Mucosa of stomach (tissue), 1 donor: ENCODE data around the gene GLP1R.

Experiments used
- H3K27me3 ChIP-seq: one replicate; pipeline ENCODE4 v1.7.0; 2013; ENCODE audit warnings: mild to moderate bottlenecking, low read length; ENCODE audit not compliant: control insufficient read depth, insufficient read depth
- H3K36me3 ChIP-seq: one replicate; pipeline ENCODE4 v1.7.0; 2013; ENCODE audit warnings: low read length; ENCODE audit not compliant: control insufficient read depth, insufficient read depth
- H3K4me1 ChIP-seq: one replicate; pipeline ENCODE4 v1.7.0; 2013; ENCODE audit warnings: mild to moderate bottlenecking, low read length; ENCODE audit not compliant: control insufficient read depth, insufficient read depth
- H3K4me3 ChIP-seq: one replicate; pipeline ENCODE4 v1.7.0; 2013; ENCODE audit warnings: low read length
- H3K9ac ChIP-seq: one replicate; pipeline ENCODE4 v1.7.0; 2013; ENCODE audit warnings: mild to moderate bottlenecking, low read length, moderate library complexity
- H3K9me3 ChIP-seq: one replicate; pipeline ENCODE4 v1.7.0; 2013; ENCODE audit warnings: mild to moderate bottlenecking, low read length, moderate library complexity; ENCODE audit not compliant: control insufficient read depth
- donor health status: Pancreatic carcinoma.

GLP1R gene

DNA sequence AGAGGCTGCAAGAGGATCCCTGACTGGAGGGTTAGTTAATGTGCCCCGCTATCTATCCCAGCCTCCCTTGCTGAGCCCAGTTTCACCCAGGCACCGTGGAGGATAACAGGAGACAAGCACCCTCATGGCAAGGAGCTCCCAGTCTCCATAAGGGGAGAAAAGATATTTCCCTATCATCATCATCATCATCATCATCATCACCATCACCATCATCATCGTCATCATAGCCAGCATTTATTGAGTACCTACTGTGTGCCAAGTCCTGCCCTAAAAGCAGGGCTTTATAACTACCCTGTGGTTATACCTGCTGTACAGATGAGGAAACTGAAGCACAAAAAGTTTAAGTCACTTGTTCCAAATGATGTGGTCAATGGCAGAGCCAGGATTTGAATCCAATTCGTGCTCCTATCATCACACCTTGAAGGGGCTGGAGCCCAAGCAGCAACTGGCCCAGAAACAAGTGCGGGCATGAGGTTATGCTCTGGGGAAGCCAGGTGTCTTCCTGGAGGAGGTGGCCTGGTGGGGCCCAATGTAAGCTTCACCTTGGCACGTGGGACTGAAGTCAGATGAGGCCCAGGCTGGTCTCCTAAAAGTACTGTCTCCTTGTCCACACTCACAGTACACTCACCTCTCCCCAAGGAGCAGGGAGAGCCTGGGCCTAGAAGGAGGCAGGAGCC, 10.0 kb downstream of the GLP1R start:
- no peaks in the 10 kb centered on the region for H3K9me3 ChIP-seq
- H3K4me3 ChIP-seq: no peak overlapping the region
- H3K9ac ChIP-seq: no peak overlapping the region
- H3K4me1 ChIP-seq: peaks cover 16% of the 10 kb centered on the region
- H3K27me3 ChIP-seq: peaks cover 4% of the 10 kb centered on the region
- no peaks in the 10 kb centered on the region for H3K36me3 ChIP-seq

DNA sequence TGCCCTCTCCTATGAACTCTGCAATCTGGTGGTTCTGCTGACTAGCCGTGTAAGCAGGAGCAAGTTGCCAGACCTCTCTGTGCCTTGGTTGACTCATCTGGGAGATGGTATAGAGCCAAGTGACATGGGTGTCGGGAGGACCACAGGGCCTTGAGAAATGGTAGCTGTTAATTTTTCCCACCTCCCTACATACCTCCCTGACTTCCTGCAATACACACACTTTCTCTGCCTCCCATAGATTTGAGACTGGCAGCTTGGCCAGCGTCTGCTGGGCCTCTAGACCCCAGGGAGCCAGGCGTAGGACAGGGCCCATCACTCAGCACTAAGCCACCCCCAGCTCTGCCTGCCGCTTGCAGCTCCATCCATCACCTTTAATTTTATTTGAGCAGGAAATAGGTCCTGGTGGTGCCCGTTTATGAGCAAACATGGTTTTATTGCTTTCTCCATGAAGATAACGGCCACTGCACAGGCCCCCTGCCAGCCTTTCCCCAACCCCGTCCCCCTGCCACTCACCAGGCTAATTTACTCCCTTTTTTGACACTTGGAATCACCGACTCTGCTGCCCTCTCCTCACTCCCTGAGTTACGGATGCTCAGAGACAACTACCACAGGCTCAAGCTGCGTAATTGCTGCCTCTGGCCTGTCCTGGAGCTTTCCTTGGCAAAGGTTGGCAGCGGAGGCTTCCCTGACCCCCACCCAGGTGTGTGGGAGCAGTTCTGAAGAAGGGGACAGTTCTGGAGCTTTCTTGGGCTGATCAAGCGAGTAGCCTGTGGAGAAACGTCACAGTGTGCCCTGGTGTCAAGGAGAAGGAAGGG, 11.1 kb downstream of the GLP1R start:
- Histone ChIP-seq H3K4me1 (peaks cover 10% of the 10 kb centered on the region), H3K27me3 (peaks cover 7% of the 10 kb centered on the region), H3K9ac (no peak overlapping the region), H3K4me3 (no peak overlapping the region), H3K36me3 (no peaks in the 10 kb centered on the region), H3K9me3 (no peaks in the 10 kb centered on the region)

DNA sequence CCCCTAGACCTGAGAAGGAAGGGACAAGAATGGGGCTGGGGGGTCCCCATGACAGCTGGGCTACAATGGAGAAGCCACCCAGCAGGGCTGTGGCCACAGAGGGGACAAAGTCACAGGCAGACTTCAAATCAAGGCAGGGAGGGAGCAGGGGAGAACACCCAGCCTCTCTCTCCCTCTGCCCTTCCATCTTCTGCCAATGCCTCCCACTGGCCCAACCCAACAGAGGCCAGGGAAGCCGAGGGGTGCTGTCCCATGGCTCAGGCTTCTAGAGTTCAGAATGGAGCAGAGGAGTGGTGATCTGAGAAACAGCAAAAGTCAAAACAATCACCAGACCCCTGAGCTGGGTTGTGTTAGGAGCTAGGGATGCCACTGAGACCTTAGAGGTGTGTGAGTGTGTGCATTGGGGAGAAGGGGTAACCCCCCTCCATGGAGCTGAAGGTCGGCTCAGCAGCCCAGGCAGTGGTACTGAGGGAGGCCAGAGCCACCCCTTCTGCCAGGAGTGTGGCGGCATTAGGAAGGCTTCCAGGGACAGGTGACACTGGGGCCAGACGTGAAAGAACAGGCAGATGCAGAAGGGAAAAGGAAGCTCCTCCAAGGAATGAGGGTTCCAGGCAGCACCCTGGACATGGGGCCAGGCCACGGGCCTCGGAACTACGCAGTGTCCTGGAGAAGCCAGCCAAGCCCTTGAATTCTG, 12.0 kb downstream of the GLP1R start:
- H3K36me3 ChIP-seq: no peaks in the 10 kb centered on the region
- H3K4me3 ChIP-seq: no peak overlapping the region
- peaks cover 10% of the 10 kb centered on the region for H3K4me1 ChIP-seq
- no peak overlapping the region for H3K9ac ChIP-seq
- no peaks in the 10 kb centered on the region for H3K9me3 ChIP-seq
- peaks cover 7% of the 10 kb centered on the region for H3K27me3 ChIP-seq

DNA sequence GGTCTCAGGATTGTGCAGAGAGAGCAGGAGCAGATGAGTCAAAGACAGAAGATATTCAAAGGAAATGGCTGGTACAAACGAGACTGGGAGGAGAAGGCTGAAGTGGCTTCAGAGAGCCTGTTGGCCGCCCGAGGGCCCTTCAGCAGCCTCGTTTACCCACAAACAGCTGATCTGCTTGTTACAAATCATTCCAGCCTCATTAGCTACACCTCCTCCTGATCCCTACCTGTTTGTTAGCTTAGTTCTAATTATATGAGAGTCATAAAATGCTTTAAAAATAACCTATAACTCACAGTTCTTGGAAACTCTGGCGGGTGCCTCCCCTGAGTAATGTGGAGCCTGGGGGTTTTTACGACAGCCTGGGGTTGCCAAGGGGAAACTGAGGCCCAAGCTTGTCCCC, 12.6 kb downstream of the GLP1R start:
- no peak overlapping the region for H3K4me3 ChIP-seq
- H3K27me3 ChIP-seq: peaks cover 7% of the 10 kb centered on the region
- no peaks in the 10 kb centered on the region for H3K36me3 ChIP-seq
- peaks cover 10% of the 10 kb centered on the region for H3K4me1 ChIP-seq
- no peak overlapping the region for H3K9ac ChIP-seq
- no peaks in the 10 kb centered on the region for H3K9me3 ChIP-seq

DNA sequence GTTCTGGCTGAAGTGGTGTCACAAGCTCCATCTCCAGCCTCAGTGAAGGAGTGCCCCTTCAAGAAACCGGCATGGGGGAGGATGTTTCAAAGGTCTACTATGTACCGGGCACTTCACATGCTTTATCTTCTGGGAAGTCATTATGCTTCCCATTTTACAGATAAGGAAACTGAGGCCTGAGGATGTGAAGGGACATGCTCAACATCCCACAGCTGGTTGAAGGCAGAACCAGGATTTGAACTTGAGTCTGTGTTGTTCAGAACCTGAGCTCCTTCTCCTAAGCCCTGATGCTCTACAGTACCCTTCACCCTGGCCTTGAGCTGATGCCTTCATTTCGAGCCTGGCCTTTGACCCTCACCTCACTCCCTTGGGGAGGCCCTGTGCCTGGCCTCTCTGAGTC, 13.0 kb downstream of the GLP1R start:
- Histone ChIP-seq H3K27me3 (peaks cover 7% of the 10 kb centered on the region), H3K9ac (no peak overlapping the region), H3K4me1 (peaks cover 10% of the 10 kb centered on the region), H3K4me3 (no peak overlapping the region), H3K36me3 (no peaks in the 10 kb centered on the region), H3K9me3 (no peaks in the 10 kb centered on the region)

DNA sequence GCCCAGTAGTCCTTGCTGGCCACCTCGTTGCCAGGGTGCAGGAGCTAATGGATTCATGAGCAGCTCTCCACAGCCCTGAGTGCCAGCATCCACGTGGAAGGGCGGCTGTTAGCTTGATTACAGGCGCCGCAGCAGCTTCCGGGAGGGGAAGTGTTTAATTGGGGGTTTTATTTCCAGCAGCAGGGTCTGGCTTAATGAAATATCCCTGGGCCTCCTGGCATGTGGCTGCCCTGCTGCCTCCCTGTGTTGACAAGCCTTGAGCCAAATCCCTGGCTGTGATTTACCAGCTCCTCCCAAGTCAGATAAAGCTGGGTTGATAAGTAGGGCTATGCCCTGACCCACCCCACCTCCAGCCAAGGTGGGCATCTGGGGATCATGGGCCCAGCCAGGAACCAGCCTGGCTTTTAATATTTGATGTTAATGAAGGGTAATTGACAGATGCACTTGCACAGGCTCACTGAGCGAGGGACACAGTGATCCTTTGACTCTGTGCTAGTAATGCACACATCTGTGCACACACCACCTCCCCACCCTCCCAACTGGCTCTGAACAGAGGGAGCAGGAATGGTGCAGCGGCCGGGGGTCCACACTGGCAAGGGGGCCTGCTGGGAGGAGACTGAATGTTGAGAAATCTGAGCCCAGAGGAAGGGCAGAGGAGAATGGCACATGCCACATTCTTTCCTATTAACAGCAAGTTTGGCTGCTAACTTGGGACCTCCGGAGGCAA, 13.6 kb downstream of the GLP1R start:
- Histone ChIP-seq H3K9me3 (no peaks in the 10 kb centered on the region), H3K27me3 (peaks cover 7% of the 10 kb centered on the region), H3K4me1 (peaks cover 10% of the 10 kb centered on the region), H3K4me3 (no peak overlapping the region), H3K36me3 (no peaks in the 10 kb centered on the region), H3K9ac (no peak overlapping the region)

DNA sequence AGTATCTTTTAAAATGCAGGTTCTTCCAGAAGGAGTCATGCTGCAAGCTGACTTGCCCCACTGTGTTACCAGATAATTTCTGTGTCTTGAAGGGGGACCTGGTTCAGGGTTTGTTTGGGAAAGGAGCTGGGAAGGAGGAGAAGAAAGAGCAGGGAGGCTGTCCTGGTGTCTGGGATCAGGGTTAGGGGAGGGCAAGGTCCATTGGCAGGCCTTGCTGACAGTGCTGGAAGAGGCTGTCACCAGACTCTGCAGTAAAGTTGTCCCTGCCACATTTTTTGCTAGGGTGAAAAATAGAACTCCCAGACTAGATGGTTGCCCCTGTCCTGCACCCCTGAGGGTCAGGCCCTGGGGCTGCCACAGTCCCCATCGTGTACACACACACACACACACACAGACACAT, 14.9 kb downstream of the GLP1R start:
- Histone ChIP-seq H3K27me3 (peaks cover 7% of the 10 kb centered on the region), H3K9me3 (no peaks in the 10 kb centered on the region), H3K4me3 (no peak overlapping the region), H3K4me1 (peaks cover 10% of the 10 kb centered on the region), H3K36me3 (no peaks in the 10 kb centered on the region), H3K9ac (no peak overlapping the region)

DNA sequence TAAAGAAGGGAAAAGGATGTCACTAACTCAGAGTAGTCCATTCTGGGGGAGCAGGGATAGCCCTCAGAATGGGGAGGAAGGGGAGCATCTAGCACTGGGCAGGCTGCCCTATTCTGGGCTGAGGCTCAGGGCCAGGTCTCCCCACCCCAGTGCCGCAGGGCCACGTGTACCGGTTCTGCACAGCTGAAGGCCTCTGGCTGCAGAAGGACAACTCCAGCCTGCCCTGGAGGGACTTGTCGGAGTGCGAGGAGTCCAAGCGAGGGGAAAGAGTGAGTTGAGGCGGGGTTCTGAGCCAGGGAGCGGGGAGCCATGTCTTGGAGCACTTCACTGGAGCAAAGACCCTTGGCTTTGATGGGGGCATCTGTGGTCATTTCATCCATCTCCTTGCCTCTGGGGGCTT, 17.0 kb downstream of the GLP1R start:
- H3K27me3 ChIP-seq: peaks cover 7% of the 10 kb centered on the region
- H3K9ac ChIP-seq: no peak overlapping the region
- H3K4me1 ChIP-seq: peaks cover 10% of the 10 kb centered on the region
- H3K4me3 ChIP-seq: no peak overlapping the region
- H3K9me3 ChIP-seq: no peaks in the 10 kb centered on the region
- no peaks in the 10 kb centered on the region for H3K36me3 ChIP-seq

DNA sequence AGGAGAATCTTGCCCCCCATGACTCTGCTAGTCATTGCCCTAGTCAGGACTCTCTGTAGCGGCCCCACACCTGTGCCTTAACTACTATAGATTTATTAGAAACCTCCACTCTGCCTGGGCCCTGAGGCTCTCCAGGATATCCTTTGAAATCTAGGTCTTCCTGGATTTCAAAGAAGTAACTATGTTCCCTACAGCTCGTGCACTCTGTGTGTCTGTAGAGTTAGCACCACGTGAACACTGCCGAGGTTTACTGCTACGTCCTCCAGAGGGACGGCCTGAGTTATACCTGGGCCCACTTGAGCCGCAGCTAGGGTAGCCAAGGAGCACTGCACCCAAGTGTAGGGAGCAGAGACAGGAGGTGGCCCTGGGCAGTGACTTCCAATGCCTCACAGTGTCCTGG, 19.8 kb downstream of the GLP1R start:
- no peaks in the 10 kb centered on the region for H3K9me3 ChIP-seq
- no peaks in the 10 kb centered on the region for H3K4me1 ChIP-seq
- no peak overlapping the region for H3K4me3 ChIP-seq
- no peaks in the 10 kb centered on the region for H3K36me3 ChIP-seq
- H3K9ac ChIP-seq: no peak overlapping the region
- H3K27me3 ChIP-seq: peaks cover 4% of the 10 kb centered on the region

DNA sequence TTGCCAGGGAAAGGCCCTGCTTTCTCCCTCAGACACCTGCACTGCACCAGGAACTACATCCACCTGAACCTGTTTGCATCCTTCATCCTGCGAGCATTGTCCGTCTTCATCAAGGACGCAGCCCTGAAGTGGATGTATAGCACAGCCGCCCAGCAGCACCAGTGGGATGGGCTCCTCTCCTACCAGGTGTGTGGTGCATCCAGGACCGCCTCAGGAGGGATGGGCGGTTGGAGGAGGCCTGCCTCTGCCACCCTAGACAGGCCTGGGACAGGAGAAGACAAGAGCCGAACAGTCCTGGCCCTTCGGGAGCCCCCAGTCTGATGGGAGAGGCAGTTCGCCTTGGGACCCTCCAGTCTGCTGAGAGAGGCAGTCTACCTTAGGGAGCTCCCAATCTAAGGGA, 24.2 kb downstream of the GLP1R start:
- Histone ChIP-seq H3K4me1 (peaks cover 5% of the 10 kb centered on the region), H3K9ac (no peak overlapping the region), H3K27me3 (no peaks in the 10 kb centered on the region), H3K36me3 (no peaks in the 10 kb centered on the region), H3K9me3 (no peaks in the 10 kb centered on the region), H3K4me3 (no peak overlapping the region)

DNA sequence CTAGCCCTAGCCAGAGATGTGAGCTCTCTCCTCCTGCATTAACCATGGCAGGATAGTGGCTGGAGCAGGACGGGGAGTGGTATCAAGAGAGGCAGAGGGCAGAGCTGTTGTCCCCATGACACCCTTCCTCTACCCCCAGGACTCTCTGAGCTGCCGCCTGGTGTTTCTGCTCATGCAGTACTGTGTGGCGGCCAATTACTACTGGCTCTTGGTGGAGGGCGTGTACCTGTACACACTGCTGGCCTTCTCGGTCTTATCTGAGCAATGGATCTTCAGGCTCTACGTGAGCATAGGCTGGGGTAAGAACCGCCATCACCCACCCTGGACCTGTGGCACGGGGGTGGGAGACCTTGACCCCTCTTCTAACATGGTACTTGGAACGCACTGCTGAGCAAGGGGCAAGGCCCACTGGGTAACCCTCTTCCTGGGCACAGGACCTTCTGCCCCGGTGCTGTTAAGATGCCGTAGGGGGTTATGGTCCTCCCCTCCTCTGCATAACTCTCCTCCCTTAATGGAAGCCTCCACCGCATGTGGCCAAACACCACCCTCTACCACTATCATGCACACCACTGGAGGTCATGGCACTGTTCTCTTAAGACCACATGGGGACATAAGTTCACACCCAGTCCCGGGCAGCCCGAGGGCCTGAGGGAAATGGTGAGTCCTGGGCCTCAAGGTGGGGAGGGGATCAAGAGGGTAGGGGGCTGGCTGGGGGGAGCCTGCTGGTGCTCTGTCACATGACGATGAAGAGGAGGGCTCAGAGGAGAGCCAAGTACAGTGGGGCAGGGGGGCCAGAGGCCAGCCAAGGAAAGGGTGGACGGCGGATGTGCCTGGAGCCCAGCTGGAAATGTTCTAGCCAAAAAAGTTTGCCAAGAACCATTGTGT, 25.1 kb downstream of the GLP1R start:
- no peak overlapping the region for H3K4me3 ChIP-seq
- H3K9me3 ChIP-seq: no peaks in the 10 kb centered on the region
- no peaks in the 10 kb centered on the region for H3K36me3 ChIP-seq
- H3K4me1 ChIP-seq: peaks cover 5% of the 10 kb centered on the region
- no peaks in the 10 kb centered on the region for H3K27me3 ChIP-seq
- no peak overlapping the region for H3K9ac ChIP-seq
